HCT116 (cell line): ENCODE data around the gene SLC12A3. TPM values are rescaled to one million over a fixed set of nuclear protein-coding genes. Genes with fewer than 3 reads are reported as not detected.

Experiments
- ATAC-seq: fragments of 200-7000 bp; cut with Tn5 transposase; 2 replicates; pipeline ENCODE4 v1.9.1; 2020; ENCODE audit warnings: mild to moderate bottlenecking, moderate library complexity
- BruUV-seq: library from RNA; stranded (reverse); fragments of 400-500 nt; replicated peaks from 2 replicates; lab custom pipeline; 2021; lab: Mats Ljungman, UMichigan
- CTCF ChIA-PET: fragments of 300-600 bp; sonication (Branson Sonifier 250); formaldehyde crosslinking; loops from one replicate; lab custom pipeline; 2021; ENCODE audit warnings: antibody characterized with exemption; lab: Charles Lee
- POLR2A ChIA-PET: fragments of 300-600, 350-600 bp; sonication (Branson Sonifier 250); formaldehyde crosslinking; loops from one replicate; lab custom pipeline; 2021; ENCODE audit warnings: antibody characterized with exemption; lab: Charles Lee
- RAD21 ChIA-PET, 2 experiments: fragments of 300-600 bp; sonication (Branson Sonifier 250); formaldehyde crosslinking; loops; one replicate each; lab custom pipeline; 2023; ENCODE audit warnings: low total read pairs in 2 of 2; ENCODE audit not compliant: uncharacterized antibody in 2 of 2, unreplicated experiment in 2 of 2, low non-redundant PET in 1 of 2; lab: Charles Lee
- DNase-seq: peaks from one replicate; pipeline ENCODE4 v3.0.0-alpha.2; 2010; ENCODE audit warnings: low read depth, low spot score
- H2AFZ ChIP-seq: fragments of 200-600 bp; shearing (Covaris generic), sonication (generic); 2 replicates; pipeline ENCODE4 v1.6.1; 2017; ENCODE audit warnings: low read depth, mixed run types, mixed read lengths, antibody characterized with exemption, low read length; ENCODE audit not compliant: poor library complexity, severe bottlenecking
- H3K27ac ChIP-seq: 2 replicates; pipeline ENCODE4 v1.5.1; 2012; ENCODE audit warnings: low read depth, low read length
- H3K27me3 ChIP-seq: fragments of 200-600 bp; sonication (generic); 2 replicates; pipeline ENCODE4 v1.6.1; 2016; ENCODE audit warnings: mixed run types, low read length, mixed read lengths; ENCODE audit not compliant: insufficient read depth
- H3K36me3 ChIP-seq, 2 experiments: fragments of 200-500 bp in 1 of 2; fragments of 200-600 bp in 1 of 2; sonication (Bioruptor generic) in 1 of 2; sonication (generic) in 1 of 2; 2 replicates each; pipeline versions ENCODE4 v1.5.1 to v1.6.1; 2014 to 2016; ENCODE audit warnings: low read length in 2 of 2, inconsistent platforms in 1 of 2, mixed read lengths in 1 of 2, mixed run types in 1 of 2; ENCODE audit not compliant: insufficient read depth in 2 of 2, control insufficient read depth in 1 of 2
- H3K4me1 ChIP-seq, 2 experiments: fragments of 200-600 bp in 1 of 2; sonication (generic) in 1 of 2; 2 replicates each; pipeline versions ENCODE4 v1.5.1 to v1.6.1; 2012 to 2017; ENCODE audit warnings: low read length in 2 of 2, inconsistent platforms in 1 of 2, mild to moderate bottlenecking in 1 of 2, mixed read lengths in 1 of 2, mixed run types in 1 of 2, moderate library complexity in 1 of 2; ENCODE audit not compliant: insufficient read depth in 2 of 2, control insufficient read depth in 1 of 2
- H3K4me2 ChIP-seq: fragments of 200-600 bp; sonication (generic); 2 replicates; pipeline ENCODE4 v1.6.1; 2017; ENCODE audit warnings: mixed run types, low read length, mixed read lengths
- H3K4me3 ChIP-seq, 2 experiments: fragments of 200-600 bp in 1 of 2; sonication (generic) in 1 of 2; replicated peaks in 1 of 2; 2 replicates each; pipeline ENCODE4 v1.5.1; 2011 to 2016; ENCODE audit warnings: low read length in 2 of 2, control low read depth in 1 of 2, low read depth in 1 of 2, mild to moderate bottlenecking in 1 of 2, mixed read lengths in 1 of 2, mixed run types in 1 of 2
- H3K79me2 ChIP-seq: fragments of 200-600 bp; sonication (generic); 2 replicates; pipeline ENCODE4 v1.6.1; 2017; ENCODE audit warnings: mild to moderate bottlenecking, mixed run types, low read length, moderate library complexity, mixed read lengths; ENCODE audit not compliant: insufficient read depth
- H3K9ac ChIP-seq: fragments of 200-600 bp; sonication (generic); 2 replicates; pipeline ENCODE4 v1.6.1; 2016; ENCODE audit warnings: low read length, mixed read lengths
- H3K9me2 ChIP-seq: fragments of 200-600 bp; sonication (generic), shearing (Covaris generic); 2 replicates; pipeline ENCODE4 v1.6.1; 2017; ENCODE audit warnings: mixed run types, mild to moderate bottlenecking, moderate library complexity; ENCODE audit not compliant: insufficient read depth
- H3K9me3 ChIP-seq, 2 experiments: fragments of 200-500 bp in 1 of 2; fragments of 200-600 bp in 1 of 2; sonication (Bioruptor generic) in 1 of 2; sonication (generic) in 1 of 2; 2 replicates each; pipeline ENCODE4 v1.6.1; 2014 to 2017; ENCODE audit warnings: low read length in 2 of 2, mixed read lengths in 2 of 2, inconsistent platforms in 1 of 2, low read depth in 1 of 2, mild to moderate bottlenecking in 1 of 2, mixed run types in 1 of 2, moderate library complexity in 1 of 2; ENCODE audit not compliant: control insufficient read depth in 1 of 2, insufficient read depth in 1 of 2
- H4K20me1 ChIP-seq: fragments of 200-600 bp; sonication (generic), shearing (Covaris generic); 2 replicates; pipeline ENCODE4 v1.6.1; 2017; ENCODE audit warnings: mixed run types, mild to moderate bottlenecking, moderate library complexity; ENCODE audit not compliant: insufficient read depth
- EZH2 ChIP-seq: fragments of 200-600 bp; sonication (generic); IDR thresholded peaks from 2 replicates; pipeline ENCODE4 v1.6.1; 2017; ENCODE audit warnings: antibody characterized with exemption, mixed run types
- POLR2AphosphoS5 ChIP-seq: IDR thresholded peaks from 2 replicates; pipeline ENCODE4 v1.6.1; 2011; ENCODE audit warnings: mild to moderate bottlenecking, low read depth, low read length, moderate library complexity
- RAD21 ChIP-seq: IDR thresholded peaks from 2 replicates; pipeline ENCODE4 v1.6.1; 2012; ENCODE audit warnings: low read depth, mild to moderate bottlenecking
- SP1 ChIP-seq: IDR thresholded peaks from 2 replicates; pipeline ENCODE4 v1.6.1; 2012; ENCODE audit warnings: low read depth
- intact Hi-C: fragments of 100-400 bp; cut with micrococcal nuclease; formaldehyde crosslinking; loops from 2 replicates; pipeline ENCODE4 v1.10.0; 2022
- total RNA-seq: library from RNA; stranded (reverse); gene quantifications from one replicate; pipeline ENCODE4 v1.2.1, GENCODE V29; 2021; ENCODE audit not compliant: unreplicated experiment
- TF ChIP-seq, protein P1 (sequence below), 3 experiments: fragments of 200-600 bp in 1 of 3; sonication (generic) in 1 of 3; IDR thresholded peaks in 2 of 3; conservative IDR thresholded peaks in 1 of 3; 2 replicates each; pipeline ENCODE4 v1.5.1; 2012 to 2017; ENCODE audit warnings: low read depth in 2 of 3, low read length in 2 of 3, antibody characterized with exemption in 1 of 3, borderline replicate concordance in 1 of 3, control low read depth in 1 of 3, mild to moderate bottlenecking in 1 of 3, mixed read lengths in 1 of 3, mixed run types in 1 of 3, moderate library complexity in 1 of 3; ENCODE audit not compliant: insufficient read depth in 1 of 3
- TF ChIP-seq, protein P2 (sequence below): IDR thresholded peaks from 2 replicates; pipeline ENCODE4 v1.6.1; 2012
- TF ChIP-seq, protein P3 (sequence below): IDR thresholded peaks from 2 replicates; pipeline ENCODE4 v1.6.1; 2012; ENCODE audit warnings: low read depth

SLC12A3 gene
- total RNA-seq, 1 experiment from 2014 or later: not detected

DNA sequence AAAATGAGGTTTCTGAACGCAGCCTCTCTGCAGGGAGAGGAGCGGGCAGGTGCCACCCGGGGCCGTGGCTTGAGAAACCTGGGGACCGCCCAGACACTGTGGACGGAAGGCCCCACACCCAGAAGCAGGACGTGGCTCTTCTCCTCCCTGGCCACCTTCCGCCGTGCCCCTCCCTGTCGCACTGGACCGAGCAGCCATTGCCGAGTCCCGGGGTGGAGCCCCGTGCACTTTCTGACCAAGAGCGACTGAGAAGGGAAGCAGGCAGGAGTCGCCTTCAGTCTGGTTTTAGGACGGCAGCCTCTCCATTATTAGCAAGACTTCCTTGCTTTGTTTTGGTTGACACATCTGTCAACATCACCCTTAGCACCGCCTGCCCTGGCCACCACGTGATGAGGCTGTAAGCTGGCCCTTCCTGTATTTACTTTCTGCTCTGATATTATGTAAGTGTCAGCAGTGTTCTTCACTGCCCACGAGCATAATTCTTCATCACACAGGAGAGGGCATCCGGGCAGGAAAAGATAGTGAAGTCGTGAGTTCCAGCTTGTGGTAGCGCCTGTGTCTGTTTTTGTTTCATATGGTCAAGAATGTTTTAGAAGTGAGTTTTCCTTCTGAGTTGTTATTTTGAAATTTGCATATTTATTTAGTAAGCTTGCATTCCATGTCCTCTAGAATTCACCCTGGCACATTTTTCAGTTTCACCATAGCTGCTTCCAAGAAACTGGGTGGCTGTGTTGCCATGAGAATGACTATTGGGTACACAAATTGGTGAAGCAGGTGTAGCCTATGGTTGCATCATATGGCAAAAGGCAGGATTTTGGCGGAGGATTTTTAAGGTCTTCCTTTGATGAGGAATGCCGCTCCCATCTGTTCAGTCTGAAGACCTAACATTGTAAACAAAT is 68.0 kb downstream of the SLC12A3 start (continued):
- TF ChIP-seq, protein P1, sequence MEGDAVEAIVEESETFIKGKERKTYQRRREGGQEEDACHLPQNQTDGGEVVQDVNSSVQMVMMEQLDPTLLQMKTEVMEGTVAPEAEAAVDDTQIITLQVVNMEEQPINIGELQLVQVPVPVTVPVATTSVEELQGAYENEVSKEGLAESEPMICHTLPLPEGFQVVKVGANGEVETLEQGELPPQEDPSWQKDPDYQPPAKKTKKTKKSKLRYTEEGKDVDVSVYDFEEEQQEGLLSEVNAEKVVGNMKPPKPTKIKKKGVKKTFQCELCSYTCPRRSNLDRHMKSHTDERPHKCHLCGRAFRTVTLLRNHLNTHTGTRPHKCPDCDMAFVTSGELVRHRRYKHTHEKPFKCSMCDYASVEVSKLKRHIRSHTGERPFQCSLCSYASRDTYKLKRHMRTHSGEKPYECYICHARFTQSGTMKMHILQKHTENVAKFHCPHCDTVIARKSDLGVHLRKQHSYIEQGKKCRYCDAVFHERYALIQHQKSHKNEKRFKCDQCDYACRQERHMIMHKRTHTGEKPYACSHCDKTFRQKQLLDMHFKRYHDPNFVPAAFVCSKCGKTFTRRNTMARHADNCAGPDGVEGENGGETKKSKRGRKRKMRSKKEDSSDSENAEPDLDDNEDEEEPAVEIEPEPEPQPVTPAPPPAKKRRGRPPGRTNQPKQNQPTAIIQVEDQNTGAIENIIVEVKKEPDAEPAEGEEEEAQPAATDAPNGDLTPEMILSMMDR (IDR thresholded peaks at IDR 0.05 in 2 of 3, conservative IDR thresholded peaks at IDR 0.05 in 1 of 3; ENCODE audit: borderline replicate concordance in 1 of 3, insufficient read depth in 1 of 3, low read depth in 2 of 3, low read length in 2 of 3): no peak
- TF ChIP-seq, protein P2, sequence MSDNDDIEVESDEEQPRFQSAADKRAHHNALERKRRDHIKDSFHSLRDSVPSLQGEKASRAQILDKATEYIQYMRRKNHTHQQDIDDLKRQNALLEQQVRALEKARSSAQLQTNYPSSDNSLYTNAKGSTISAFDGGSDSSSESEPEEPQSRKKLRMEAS: peak; percentile 91
- TF ChIP-seq SP1 (peak; percentile 26; the same call in 1 of the 2 replicates), RAD21 (no peak)
- TF ChIP-seq, all 23 proteins: peak for 4

DNA sequence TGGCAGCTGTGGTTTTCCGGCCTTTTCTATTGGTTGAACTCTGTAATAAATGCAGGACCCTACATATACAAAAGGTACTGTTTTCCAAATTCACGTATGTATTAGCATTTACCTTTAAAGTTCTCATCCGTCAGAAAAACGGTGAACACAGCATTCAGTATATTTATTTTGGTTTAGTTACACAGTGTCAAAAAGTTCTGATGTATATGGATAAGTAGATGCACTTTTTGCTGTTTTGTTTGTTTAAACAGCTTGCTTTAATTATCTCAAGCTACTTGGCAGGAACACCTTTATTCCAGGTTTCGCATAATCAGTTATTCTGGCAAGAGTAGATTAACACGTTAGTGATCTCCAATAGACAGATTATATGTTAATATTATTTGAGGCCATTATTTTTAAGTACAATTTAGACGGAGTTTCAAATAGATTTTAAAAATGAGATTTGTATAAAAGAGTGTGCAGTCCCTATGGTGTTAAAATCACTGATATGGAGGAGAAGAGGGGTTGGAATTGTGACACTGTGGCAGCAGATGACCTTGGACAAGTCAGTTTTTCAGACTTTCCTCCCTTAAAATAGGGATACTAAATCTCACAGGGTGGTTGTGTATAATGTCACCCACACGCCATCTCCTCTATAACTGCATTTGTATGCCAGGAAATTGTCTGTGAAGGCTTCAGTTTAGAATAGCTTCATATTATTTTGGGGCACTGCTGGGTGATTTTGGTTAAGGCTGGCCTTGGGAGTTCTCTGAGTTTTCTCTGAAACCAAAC is 69.0 kb downstream of the SLC12A3 start:
- no peak overlapping the region for H2AFZ ChIP-seq
- BruUV-seq: TSS peak; percentile 33
- H3K4me2 ChIP-seq: peak overlapping the region; percentile 81
- no peak for DNase-seq
- peaks cover 10% of the 10 kb centered on the region; the same call in 1 of the 2 replicates for H4K20me1 ChIP-seq
- ATAC-seq: no peak
- no peak overlapping the region for H3K9ac ChIP-seq
- 0 out of 2 replicates have a peak, but pooled peaks have one; percentile 12 for TF ChIP-seq POLR2AphosphoS5
- TF ChIP-seq EZH2: no peak
- TF ChIP-seq, protein P3, sequence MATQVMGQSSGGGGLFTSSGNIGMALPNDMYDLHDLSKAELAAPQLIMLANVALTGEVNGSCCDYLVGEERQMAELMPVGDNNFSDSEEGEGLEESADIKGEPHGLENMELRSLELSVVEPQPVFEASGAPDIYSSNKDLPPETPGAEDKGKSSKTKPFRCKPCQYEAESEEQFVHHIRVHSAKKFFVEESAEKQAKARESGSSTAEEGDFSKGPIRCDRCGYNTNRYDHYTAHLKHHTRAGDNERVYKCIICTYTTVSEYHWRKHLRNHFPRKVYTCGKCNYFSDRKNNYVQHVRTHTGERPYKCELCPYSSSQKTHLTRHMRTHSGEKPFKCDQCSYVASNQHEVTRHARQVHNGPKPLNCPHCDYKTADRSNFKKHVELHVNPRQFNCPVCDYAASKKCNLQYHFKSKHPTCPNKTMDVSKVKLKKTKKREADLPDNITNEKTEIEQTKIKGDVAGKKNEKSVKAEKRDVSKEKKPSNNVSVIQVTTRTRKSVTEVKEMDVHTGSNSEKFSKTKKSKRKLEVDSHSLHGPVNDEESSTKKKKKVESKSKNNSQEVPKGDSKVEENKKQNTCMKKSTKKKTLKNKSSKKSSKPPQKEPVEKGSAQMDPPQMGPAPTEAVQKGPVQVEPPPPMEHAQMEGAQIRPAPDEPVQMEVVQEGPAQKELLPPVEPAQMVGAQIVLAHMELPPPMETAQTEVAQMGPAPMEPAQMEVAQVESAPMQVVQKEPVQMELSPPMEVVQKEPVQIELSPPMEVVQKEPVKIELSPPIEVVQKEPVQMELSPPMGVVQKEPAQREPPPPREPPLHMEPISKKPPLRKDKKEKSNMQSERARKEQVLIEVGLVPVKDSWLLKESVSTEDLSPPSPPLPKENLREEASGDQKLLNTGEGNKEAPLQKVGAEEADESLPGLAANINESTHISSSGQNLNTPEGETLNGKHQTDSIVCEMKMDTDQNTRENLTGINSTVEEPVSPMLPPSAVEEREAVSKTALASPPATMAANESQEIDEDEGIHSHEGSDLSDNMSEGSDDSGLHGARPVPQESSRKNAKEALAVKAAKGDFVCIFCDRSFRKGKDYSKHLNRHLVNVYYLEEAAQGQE: no peak
- TF ChIP-seq, all 23 proteins: peak for 1
- peak overlapping the region; percentile 97 to 98; a peak in 3 of 4 replicates for H3K4me3 ChIP-seq
- H3K27me3 ChIP-seq: no peaks in the 10 kb centered on the region
- H3K79me2 ChIP-seq: peaks cover 50% of the 10 kb centered on the region
- H3K36me3 ChIP-seq: peaks cover 30 to 41% of the 10 kb centered on the region in 2 experiments
- ChIA-PET POLR2A (interaction anchor here (1.5 to 3.6 kb wide), 3 partner anchors 8 to 41 kb away, joined by 3 to 25 read pairs (median 4); no protein-coding TSS in a partner anchor), CTCF (interaction anchor here (0.7 kb wide), 1 partner anchor 158 kb away, joined by 4 read pairs; no protein-coding TSS in a partner anchor), RAD21 (no interaction called here)
- no peak overlapping the region for H3K27ac ChIP-seq
- H3K9me3 ChIP-seq: no peaks in the 10 kb centered on the region
- peaks cover 7 to 20% of the 10 kb centered on the region in 2 experiments; a peak in 3 of 4 replicates for H3K4me1 ChIP-seq
- no peaks in the 10 kb centered on the region for H3K9me2 ChIP-seq
- intact Hi-C loops: loop anchor here (10.0 kb wide), 1 partner anchor 359 kb away; no protein-coding TSS in a partner anchor
